Body of pancreas (tissue), 4 donors: Measurements from ENCODE around the gene TUBA1A.

Experiments used
- POLR2A ChIP-seq, 3 donors: fragments of 450-650 bp; IDR thresholded peaks; one replicate each; pipeline ENCODE4 v1.6.1; 2016; ENCODE audit warnings: antibody characterized with exemption in 3 of 3, mild to moderate bottlenecking in 2 of 3
- TF ChIP-seq, protein P1 (sequence below), 7 experiments: fragments of 450-650 bp in 4 of 7; fragments of 200-600 bp in 3 of 7; sonication (generic) in 3 of 7; IDR thresholded peaks; one replicate each; pipeline ENCODE4 v1.5.1; 2016 to 2019; ENCODE audit warnings: antibody characterized with exemption in 7 of 7

DNA sequence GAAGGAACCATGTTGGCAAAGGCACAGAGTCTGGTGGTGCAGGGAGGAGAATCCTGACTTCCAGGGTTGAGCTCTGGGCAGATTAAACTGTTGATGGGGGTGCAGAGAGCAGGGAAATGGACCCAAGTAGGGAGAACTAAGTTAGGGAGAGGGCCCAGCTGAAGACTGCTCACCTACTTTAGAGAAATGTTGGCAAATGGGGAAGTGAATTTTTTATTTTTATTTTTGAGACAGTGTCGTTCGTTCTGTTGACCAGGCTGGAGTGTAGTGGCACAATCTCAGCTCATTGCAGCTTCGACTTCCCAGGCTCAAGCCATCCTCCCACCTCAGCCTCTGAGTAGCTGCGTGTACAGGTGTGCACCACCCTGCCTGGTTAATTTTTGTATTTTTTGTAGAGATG lies 32.1 kb upstream of the TUBA1A start:
- TF ChIP-seq, protein P1, sequence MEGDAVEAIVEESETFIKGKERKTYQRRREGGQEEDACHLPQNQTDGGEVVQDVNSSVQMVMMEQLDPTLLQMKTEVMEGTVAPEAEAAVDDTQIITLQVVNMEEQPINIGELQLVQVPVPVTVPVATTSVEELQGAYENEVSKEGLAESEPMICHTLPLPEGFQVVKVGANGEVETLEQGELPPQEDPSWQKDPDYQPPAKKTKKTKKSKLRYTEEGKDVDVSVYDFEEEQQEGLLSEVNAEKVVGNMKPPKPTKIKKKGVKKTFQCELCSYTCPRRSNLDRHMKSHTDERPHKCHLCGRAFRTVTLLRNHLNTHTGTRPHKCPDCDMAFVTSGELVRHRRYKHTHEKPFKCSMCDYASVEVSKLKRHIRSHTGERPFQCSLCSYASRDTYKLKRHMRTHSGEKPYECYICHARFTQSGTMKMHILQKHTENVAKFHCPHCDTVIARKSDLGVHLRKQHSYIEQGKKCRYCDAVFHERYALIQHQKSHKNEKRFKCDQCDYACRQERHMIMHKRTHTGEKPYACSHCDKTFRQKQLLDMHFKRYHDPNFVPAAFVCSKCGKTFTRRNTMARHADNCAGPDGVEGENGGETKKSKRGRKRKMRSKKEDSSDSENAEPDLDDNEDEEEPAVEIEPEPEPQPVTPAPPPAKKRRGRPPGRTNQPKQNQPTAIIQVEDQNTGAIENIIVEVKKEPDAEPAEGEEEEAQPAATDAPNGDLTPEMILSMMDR (IDR thresholded peaks at IDR 0.05): no peak
- TF ChIP-seq POLR2A (IDR thresholded peaks at IDR 0.05): no peak
